HG03457 (cell line): ENCODE results near the gene CALHM5.

ENCODE experiments used
- ATAC-seq: cut with Tn5 transposase; IDR thresholded peaks from one replicate; pipeline ENCODE4 v1.9.1; 2021; ENCODE audit warnings: moderate number of reproducible peaks; ENCODE audit not compliant: unreplicated experiment

The CALHM5 gene

GRCh38 chr6:116507324-116507723 lies 4.1 kb upstream of the CALHM5 start:
- ATAC-seq = no peak

DNA sequence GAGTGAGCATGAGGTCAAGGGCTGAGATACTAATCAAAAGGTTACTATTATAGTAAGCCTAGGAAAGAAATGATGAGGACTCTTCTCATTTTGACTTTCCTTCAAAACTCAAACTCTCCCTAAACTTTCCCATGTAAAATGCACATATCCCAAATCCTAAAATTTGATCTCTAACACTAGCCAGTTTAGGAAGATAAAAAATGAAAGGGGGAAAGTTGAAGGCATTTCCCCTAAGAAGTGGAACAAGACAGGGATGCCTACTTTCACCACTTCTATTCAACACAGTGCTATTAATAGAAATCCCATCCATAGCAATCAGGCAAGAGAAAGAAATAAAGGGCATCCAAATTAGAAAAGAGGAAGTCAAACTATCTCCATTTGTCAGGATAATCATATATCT lies 2.9 kb upstream of the CALHM5 start:
- no peak for ATAC-seq

DNA sequence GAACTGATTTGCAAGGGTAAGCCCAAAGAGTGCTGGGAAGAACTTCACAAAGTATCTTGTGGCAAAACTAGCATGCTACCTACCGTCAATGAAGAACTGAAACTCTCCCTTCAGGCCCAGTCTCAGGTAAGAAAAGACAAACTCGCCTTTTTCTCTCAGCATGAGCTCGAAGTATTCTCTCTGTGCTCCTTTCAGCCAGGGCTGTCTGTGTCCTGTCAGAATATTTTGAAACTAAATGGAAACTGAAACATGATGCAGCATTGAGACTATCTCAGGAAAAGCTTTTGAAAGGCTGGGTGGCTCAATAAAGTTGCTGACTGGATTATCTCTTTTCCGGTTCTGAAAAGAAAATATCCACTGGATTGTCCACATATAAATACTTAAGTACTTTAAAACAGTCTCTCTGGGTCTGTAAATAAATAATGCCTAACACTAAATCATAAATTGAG lies 696 bp downstream of the CALHM5 start:
- no peak for ATAC-seq

DNA sequence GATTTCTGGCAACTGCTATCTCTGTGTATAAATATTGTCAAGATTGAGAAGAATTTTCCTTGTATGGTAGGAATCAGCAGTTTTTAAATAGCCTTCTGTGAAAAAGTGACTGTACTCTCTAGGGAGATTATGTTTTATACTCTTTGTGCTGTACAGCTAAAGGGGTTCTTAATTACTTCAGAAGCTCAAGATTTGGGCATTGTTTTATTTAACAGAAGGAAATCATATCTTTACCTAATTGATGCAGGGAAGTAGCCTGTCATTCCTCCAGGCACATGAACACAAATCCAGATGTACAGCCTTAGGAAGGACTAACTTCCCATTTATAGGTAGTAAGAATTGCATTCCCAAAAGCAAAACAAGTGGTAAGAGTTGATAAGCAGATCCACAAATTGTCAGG lies 1.3 kb downstream of the CALHM5 start:
- no peak for ATAC-seq

GRCh38 chr6:116513224-116513875 lies 1.9 kb downstream of the CALHM5 start:
- ATAC-seq = no peak

DNA sequence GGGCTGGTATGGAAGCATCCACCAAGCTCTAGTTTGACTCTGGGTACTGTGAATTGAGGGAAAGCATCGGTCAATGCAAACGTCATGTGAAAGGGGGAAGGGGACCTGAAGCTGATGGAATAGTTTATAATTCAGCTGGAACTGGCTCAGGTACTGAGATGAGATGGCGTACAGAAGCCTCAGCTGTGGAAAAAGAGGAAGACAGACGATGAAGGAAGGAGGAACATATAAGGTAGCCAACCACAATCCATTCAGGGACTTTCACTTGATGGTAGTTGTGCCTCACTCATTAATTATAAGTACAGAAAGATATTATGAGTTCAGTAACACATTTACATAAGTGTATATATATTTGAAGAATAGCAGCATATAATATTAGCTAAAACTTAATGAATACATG lies 2.7 kb downstream of the CALHM5 start:
- no peak for ATAC-seq

DNA sequence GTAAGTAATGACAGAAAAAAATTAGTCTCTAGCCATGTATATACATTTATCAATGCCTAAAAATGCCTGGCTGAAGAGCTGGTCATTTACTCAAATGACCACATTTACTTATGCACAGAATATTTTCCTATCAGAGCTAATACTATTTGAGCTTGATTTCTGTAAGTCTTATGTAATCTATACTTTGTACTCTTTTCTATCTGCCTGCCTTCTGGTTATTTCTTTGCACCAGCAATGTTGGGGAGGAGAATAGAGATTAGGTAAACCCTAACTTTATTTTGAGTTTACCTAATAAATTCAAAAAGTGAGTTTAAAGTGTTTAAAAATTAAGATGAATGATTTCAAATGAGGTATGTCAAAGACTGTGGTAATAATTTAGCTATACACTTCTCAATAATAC lies 3.7 kb downstream of the CALHM5 start:
- no peak for ATAC-seq

GRCh38 chr6:116518621-116519368 lies 7.4 kb downstream of the CALHM5 start:
- ATAC-seq = no peak

- no peak for ATAC-seq
Measured at GRCh38 chr6:116522896-116523295, 11.5 kb downstream of the CALHM5 start.

GRCh38 chr6:116524236-116524635 lies 12.8 kb downstream of the CALHM5 start:
- no peak for ATAC-seq

- ATAC-seq = no peak
Measured at GRCh38 chr6:116528133-116528532, 16.7 kb downstream of the CALHM5 start.

GRCh38 chr6:116528780-116529179 lies 17.3 kb downstream of the CALHM5 start:
- no peak for ATAC-seq

DNA sequence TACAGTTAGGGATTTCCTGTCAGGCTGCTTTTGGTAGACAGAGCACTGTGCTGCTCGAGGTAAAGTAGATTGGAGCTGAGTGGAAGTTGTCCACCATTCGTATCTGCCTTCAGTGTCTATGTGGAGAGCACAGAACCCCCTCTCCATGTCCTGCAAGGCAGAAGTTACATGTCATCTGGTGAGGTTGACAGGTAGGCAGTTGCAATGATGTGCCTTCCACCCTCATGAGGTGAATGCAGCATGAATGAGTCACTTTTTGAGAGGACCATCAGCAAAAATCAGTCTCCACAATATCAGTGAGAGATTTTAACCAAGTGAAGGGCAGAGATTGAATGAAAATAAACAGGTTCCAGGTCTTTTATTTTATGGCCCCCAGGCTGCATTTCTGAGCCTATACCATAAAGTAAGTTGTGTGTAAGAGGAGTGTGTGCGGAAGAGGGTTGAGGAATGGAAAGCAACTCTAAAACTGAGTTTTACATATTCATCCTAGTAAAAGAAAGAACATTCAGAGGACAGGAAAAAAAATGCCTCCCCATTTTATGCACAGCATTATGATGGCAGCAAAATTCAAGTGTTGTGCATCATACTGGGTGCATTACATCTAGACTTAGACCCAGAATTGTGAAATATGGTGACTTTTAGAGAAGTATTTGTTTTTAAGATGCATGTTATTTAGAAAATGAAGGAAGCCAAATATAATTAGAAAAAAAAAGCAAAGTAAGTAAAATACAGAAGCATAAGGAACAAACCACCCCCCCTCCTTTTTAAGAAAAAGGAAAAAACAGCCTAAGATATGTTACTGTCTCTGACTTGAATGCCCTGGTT lies 18.2 kb downstream of the CALHM5 start:
- ATAC-seq = no peak

- no peak for ATAC-seq
Measured at GRCh38 chr6:116530436-116530835, 19.0 kb downstream of the CALHM5 start.

DNA sequence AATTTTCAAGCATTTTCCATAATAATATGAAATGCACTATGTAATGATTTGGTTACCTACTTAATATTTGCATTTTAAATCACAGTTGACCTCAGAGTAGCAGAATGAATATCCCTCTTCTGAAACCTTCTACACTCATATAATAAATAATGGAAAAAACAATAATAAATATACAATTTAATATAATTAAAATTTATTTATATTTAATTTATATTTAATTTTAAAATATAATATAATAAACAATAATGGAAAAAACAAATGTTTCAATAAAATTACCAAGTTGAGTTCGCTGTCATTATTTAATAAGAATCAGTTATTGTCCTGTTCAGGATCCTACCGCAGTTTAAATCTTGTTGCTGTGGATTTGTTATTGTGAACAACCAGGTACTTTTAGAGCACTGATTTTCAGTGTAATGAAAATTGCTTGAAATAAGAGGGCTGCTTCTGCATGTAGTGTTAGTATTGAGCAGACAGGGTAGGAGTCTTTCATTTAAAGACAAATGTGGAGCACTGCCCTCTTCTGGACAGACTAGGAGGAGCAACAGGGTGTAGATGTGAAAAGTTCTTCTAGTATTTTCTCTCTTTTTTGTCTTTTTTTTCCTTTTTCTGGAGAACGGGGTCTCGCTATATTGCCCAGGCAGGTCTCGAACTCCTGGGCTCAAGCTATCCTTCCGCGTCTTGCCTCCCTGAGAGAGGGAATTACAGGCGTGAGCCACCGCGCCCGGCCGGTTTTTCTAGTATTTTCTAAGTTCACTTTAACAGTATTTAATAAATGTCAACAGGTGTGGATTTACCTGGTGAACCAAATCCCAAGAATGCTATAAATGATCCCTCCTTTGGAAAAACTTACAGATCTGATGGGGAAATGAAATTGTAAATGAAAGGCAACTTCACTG lies 20.5 kb downstream of the CALHM5 start:
- no peak for ATAC-seq

DNA sequence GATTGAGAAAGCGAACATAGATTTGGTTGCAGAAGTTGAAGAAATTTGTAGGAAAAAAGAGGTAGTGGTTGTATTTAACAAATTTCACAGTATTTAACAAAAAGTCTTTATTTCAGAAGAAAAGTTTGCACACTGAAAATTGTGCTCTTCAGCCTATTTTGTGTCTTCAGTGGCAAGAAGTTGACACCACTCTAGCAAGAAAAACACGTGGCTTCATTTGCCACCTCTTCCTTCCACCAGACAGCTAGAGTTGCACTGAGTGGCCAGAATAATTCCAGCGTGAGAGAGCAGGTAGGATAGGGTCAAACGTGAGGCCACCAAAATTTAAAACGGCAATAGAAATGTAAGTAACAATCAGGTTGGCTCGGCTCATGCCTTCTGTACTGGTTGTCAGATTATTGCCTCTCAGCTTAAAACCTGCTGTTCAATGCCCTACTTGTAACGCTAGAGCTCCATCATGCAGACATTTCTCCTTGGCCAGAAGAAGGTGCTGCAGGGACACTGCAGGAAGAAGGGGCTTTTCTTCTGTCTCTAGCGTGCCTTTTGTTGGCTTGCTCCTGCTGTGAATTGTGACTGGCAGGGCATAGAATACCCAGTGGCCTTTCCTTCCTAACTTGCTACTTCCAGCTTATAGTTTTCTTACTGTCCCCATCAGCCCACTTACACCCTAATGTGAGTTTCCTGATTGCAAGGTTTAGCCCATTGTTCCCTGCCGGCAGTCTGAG lies 22.0 kb downstream of the CALHM5 start:
- ATAC-seq = no peak

GRCh38 chr6:116535109-116535508 lies 23.7 kb downstream of the CALHM5 start:
- no peak for ATAC-seq

- no peak for ATAC-seq
Measured at GRCh38 chr6:116536216-116536621, 24.8 kb downstream of the CALHM5 start.

DNA sequence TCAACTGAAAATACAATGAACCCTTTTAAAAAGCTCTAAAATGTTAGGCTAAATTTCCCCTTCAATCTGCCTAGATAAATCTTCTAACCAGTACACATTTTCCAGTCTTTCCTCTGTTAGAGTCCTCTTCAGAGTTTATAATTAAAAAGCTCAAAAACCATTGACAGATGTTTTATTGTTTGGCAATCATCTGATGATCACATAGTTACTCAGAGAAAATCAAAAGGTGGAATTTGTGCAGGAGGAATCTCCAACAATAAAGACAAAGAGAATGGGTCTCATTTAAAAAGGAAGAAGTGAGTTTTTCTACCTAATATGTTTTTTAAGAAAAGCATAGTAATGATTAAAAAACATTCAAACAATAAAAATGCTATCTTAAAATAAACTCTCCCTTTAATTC lies 31.0 kb downstream of the CALHM5 start:
- ATAC-seq = no peak

- ATAC-seq = no peak
Measured at GRCh38 chr6:116543149-116543548, 31.7 kb downstream of the CALHM5 start.
